Left forelimb (tissue), 1 donor: ENCODE data around the gene XRCC2.

ENCODE experiments used
- DNase-seq: peaks from one replicate; pipeline ENCODE4 v3.0.0-alpha.2; 2018; ENCODE audit warnings: low spot score

XRCC2 gene

DNA sequence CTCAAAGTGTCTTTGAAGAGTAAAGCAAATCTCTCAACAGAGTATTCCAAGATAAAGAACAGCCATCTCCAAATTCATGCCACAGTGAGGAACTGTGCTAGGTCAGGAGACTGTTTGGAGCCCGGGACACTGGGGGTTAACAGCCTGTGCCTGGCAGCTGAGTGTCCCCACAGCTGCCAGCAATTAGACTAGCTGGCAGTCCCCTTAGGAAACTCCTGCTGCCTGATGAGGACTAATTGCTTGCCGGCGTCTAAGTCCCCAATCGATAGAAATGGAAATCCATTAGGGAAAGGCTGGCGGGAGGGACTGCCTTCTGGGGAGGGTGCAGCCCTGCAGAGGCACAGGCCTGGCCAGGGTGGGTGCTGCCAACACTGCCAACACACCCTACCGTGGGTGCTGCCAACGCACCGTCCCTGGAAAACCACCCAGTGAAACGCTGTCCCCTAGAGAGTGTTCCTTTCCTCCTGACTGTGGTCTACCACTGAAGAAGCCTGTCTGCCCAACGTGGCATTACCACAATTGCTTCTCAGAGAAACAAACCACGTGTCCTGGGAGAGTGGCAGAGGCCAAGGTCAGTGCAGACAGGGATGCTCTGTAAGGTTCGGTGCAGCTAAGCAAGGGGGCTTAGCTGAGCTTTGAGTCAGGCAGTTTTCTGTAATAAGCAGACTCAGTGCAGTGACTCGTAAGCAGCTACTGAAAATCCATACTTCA is 60.8 kb downstream of the XRCC2 start:
- no peak for DNase-seq

DNA sequence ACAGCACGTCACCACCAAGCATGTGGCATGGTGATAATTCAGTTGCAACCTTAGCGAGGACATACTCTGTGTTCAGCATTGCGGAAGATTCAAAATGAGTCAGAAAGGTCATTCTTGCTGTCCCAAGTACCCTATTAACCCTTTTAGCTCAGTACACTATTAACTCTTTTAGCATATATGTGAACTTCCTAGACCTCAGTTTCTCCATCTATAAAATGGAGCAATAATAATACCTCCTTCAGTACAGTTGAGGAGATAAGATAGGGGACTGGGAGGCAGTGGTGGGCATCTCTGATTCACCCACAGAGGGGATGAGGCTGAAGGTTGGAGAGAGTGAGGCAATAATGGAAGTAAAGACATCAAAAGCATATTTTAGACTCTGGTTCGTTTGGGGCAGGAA is 67.3 kb downstream of the XRCC2 start:
- DNase-seq: no peak

GRCh38 chr7:152608208-152608607 is 67.7 kb downstream of the XRCC2 start:
- DNase-seq: no peak

DNA sequence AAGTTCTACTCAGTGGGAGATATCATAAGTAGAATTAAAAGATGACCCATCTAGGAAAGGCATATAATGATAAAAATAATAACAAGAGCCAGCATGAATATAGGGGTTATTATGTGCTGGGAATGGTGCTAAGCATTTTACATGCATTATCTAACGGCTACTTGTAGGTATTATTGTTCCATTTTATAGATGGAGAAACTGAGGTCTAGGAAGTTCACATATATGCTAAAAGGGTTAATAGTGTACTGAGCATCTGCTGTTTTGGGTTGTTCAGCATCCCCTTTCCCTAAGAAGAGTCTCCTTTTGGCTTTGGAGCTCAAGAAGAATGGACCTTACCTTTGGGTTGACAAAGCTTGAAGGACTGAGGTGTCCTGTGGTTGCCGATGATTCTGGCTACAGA is 68.9 kb downstream of the XRCC2 start:
- DNase-seq: no peak

GRCh38 chr7:152602962-152603361 is 73.0 kb downstream of the XRCC2 start:
- no peak for DNase-seq

- no peak for DNase-seq
Observed at GRCh38 chr7:152601305-152601798, 74.6 kb downstream of the XRCC2 start.

DNA sequence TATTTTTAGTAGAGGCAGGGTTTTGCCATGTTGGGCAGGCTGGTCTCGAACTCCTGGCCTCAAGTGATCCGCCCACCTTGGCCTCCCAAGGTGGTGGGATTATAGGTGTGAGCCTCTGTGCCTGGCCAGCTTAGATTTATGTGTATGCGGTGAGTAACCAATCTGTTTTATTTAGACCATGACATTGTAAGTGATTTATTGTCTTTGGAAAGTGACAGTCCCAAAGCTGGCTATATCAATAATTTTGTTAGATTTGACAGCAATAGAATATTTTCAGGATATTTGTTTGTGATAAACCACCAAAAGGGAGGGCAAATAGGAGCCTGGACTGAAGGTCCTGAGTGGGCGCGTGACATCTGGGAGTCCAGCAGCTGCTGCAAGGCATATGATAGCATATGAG is 75.7 kb downstream of the XRCC2 start:
- no peak for DNase-seq

DNA sequence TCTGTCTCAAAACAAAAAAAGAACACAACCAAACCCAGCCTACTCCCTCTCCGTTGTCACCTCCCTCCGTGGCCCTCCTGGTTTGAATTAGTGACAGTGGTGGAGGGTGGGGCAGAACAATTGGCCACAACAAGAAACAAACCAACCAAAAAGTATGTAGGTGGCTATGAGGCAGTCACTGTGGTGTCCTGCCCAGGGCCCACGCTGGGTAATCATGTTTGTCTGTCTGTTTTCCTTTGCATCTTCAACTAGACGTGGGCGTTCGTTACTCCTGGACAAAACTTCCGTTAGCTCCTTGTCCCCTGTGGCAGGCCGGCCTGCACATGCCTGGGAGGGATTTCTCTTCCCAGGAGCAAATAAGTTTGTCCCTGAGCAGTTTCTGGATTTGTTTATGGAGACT is 78.4 kb downstream of the XRCC2 start:
- no peak for DNase-seq

- no peak for DNase-seq
Observed at GRCh38 chr7:152596824-152597223, 79.1 kb downstream of the XRCC2 start.
